ENCODE results near the gene RPS2.

The RPS2 gene

DNA sequence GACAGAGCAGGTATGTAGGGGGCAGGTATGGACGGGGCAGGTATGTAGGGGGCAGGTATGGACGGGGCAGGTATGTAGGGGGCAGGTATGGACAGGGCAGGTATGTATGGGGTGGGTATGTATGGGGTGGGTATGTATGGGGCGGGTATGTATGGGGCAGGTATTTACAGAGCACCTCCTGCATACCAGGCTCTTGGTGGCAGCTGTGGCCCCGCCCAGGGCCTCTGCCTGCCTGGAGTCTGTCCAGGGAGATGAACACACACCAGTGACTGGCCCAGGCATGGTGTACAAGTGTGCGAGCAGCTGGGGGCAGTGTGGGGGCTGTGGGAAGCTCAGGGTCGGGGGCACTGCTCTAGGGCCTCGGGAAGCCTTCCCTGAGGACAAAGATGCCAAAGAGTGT is 14.6 kb downstream of the RPS2 start:
- TF ChIP-seq, protein P1, sequence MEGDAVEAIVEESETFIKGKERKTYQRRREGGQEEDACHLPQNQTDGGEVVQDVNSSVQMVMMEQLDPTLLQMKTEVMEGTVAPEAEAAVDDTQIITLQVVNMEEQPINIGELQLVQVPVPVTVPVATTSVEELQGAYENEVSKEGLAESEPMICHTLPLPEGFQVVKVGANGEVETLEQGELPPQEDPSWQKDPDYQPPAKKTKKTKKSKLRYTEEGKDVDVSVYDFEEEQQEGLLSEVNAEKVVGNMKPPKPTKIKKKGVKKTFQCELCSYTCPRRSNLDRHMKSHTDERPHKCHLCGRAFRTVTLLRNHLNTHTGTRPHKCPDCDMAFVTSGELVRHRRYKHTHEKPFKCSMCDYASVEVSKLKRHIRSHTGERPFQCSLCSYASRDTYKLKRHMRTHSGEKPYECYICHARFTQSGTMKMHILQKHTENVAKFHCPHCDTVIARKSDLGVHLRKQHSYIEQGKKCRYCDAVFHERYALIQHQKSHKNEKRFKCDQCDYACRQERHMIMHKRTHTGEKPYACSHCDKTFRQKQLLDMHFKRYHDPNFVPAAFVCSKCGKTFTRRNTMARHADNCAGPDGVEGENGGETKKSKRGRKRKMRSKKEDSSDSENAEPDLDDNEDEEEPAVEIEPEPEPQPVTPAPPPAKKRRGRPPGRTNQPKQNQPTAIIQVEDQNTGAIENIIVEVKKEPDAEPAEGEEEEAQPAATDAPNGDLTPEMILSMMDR (IDR thresholded peaks at IDR 0.05; ENCODE audit: insufficient read depth, low read length, poor library complexity, severe bottlenecking), result no peak
- H3K4me3 ChIP-seq (replicated peaks; ENCODE audit: low read depth, low read length), result no peak overlapping the region
- no peaks in the 10 kb centered on the region for H3K36me3 ChIP-seq (ENCODE audit: control insufficient read depth, insufficient read depth, low read length)
- H3K27me3 ChIP-seq (replicated peaks; ENCODE audit: control insufficient read depth, insufficient read depth, low read length), result no peaks in the 10 kb centered on the region
- DNase-seq (ENCODE audit: extremely low read depth, insufficient read length), result no peak

DNA sequence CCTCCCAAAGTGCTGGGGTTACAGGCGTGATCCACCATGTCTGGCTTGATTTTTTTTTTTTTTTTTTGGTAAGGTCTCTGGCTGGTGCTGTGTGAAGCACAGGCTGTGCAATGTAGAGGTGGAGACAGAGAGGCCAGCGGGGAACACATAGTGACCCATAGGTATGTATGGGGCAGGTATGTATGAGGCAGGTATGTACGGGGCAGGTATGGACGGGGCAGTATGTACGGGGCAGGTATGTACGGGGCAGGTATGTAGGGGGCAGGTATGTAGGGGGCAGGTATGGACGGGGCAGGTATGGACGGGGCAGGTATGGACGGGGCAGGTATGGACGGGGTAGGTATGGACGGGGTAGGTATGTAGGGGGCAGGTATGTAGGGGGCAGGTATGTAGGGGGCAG is 15.1 kb downstream of the RPS2 start:
- Histone ChIP-seq H3K27me3 (replicated peaks; ENCODE audit: control insufficient read depth, insufficient read depth, low read length) (no peaks in the 10 kb centered on the region), H3K36me3 (ENCODE audit: control insufficient read depth, insufficient read depth, low read length) (no peaks in the 10 kb centered on the region), H3K4me3 (replicated peaks; ENCODE audit: low read depth, low read length) (no peak overlapping the region)
- TF ChIP-seq, protein P1 (IDR thresholded peaks at IDR 0.05; ENCODE audit: insufficient read depth, low read length, poor library complexity, severe bottlenecking), result no peak
- no peak for DNase-seq (ENCODE audit: extremely low read depth, insufficient read length)

DNA sequence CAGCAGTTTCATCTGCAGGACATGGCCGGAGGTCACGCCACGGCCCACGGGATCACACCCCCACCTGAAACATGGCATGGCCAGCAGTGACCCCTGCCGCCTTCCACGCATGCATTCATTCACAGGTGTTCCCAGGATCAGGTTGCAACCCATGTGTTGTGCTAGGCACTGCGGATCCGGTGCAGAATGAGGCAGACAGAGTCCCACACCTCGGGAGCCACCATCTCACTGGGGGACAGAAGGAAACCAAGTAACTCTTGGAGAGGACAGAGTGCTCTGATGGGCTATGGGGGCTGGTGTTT is 17.3 kb downstream of the RPS2 start:
- TF ChIP-seq, protein P1 (IDR thresholded peaks at IDR 0.05; ENCODE audit: insufficient read depth, low read length, poor library complexity, severe bottlenecking), result no peak
- no peaks in the 10 kb centered on the region for H3K36me3 ChIP-seq (ENCODE audit: control insufficient read depth, insufficient read depth, low read length)
- H3K4me3 ChIP-seq (replicated peaks; ENCODE audit: low read depth, low read length), result no peak overlapping the region
- no peak for DNase-seq (ENCODE audit: extremely low read depth, insufficient read length)
- no peaks in the 10 kb centered on the region for H3K27me3 ChIP-seq (replicated peaks; ENCODE audit: control insufficient read depth, insufficient read depth, low read length)

DNA sequence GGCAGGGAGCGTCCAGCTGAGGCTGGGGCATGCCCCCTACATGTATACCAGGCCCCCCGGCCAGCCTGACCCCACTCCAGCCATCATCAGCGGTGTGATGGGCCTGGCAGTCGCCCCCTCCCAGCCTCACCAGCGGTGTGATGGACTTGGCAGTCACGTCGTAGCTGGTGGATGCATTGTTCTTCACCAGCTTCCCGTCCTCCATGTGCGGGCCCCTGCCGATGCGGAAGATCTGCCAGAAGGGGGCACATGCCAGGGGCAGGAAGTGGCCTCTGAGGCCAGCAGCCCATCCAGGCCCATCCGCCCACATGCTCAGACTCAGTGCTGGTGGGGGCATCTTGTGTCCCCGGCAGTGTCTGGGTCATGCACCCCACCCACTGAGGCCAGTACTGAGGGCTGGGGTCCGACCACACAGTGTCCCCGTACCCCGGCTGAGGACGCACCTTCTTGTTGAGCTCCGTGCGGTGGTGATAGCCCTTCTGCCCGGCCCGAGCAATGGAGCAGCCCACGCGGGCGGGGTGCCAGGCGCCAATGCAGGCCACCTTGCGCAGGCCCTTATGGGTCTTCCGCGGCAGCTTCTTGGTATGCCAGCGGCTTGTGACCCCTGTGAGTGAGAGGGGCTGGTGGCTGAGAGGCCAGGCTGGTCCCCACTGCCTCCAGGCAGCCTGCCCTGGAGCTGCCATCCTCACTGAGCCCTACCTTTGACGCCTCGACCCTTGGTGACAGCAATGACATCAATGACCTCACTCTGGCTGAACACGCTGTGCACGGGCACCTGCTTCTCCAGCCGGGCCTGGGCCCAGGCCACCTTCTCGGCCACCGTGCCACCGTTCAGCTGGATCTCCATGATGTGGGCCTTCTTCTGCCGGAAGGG is 17.9 kb downstream of the RPS2 start:
- no peaks in the 10 kb centered on the region for H3K27me3 ChIP-seq (replicated peaks; ENCODE audit: control insufficient read depth, insufficient read depth, low read length)
- TF ChIP-seq, protein P1 (IDR thresholded peaks at IDR 0.05; ENCODE audit: insufficient read depth, low read length, poor library complexity, severe bottlenecking), result no peak
- DNase-seq (ENCODE audit: extremely low read depth, insufficient read length), result no peak
- no peaks in the 10 kb centered on the region for H3K36me3 ChIP-seq (ENCODE audit: control insufficient read depth, insufficient read depth, low read length)
- H3K4me3 ChIP-seq (replicated peaks; ENCODE audit: low read depth, low read length), result no peak overlapping the region

DNA sequence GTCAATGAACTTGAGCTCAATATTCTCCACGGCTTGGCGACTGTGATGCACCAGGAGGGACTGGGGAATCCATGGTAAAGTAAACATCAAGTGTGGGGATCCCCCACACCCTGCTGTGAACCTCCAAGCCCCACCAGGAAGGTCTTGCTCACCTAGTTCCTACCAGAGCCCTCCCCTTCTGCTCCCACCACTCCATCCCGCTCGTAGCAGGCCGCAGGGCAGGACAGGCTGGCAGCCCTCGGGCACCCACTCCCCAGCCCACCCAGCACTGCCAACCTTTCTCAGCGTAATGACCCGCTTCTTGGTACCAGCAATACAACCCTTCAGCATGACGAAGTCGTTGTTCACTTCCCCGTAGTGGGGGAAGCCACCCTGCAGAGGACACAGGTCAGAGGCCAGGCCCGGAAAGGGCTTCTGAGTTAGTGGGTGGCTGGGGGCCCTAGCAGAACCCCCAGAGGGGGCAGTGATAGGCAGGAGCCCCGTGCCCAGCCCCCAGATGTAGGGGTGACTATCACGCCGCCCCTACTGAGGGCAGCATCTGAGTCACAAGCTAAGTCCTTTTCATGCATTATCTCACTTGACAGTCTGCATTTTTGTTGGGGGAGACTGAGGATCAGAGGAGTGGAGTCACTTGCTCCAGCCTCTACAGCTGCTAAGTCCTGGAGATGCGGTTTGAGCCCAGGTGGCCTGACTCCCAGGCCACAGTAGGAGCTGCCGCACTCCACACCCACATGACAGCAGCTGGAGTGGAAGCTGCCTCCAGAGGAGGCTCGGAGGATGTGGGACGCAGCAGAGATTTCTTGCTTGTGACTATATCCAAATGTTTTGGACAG is 18.9 kb downstream of the RPS2 start:
- TF ChIP-seq, protein P1 (IDR thresholded peaks at IDR 0.05; ENCODE audit: insufficient read depth, low read length, poor library complexity, severe bottlenecking), result no peak
- no peaks in the 10 kb centered on the region for H3K27me3 ChIP-seq (replicated peaks; ENCODE audit: control insufficient read depth, insufficient read depth, low read length)
- peaks cover 2% of the 10 kb centered on the region; the same call in 1 of the 2 replicates for H3K36me3 ChIP-seq (ENCODE audit: control insufficient read depth, insufficient read depth, low read length)
- H3K4me3 ChIP-seq (replicated peaks; ENCODE audit: low read depth, low read length), result no peak overlapping the region
- no peak for DNase-seq (ENCODE audit: extremely low read depth, insufficient read length)

Measured in GM06990 (cell line).